ENCODE measurements around the gene BAK1. TPM values are rescaled to one million over a fixed set of nuclear protein-coding genes. Genes with fewer than 3 reads are reported as not detected.

BAK1 gene
- total and polyA plus RNA-seq, 5 donors from 2014 or later = 38.1 to 66.3 (median 47.0) TPM

GRCh38 chr6:33583591-33584155 is 3.6 kb upstream of the BAK1 start:
- peaks cover 24% of the 10 kb centered on the region for H3K4me1 ChIP-seq (ENCODE audit: control insufficient read depth, insufficient read depth, low read length, poor library complexity, severe bottlenecking)
- H3K27ac ChIP-seq (ENCODE audit: insufficient read depth, low read length, poor library complexity, severe bottlenecking) = no peak overlapping the region
- no peaks in the 10 kb centered on the region for H3K36me3 Mint-ChIP-seq
- peak overlapping the region in 1 of 3 donors; percentile 66 for H3K27ac Mint-ChIP-seq
- H3K27me3 Mint-ChIP-seq = no peaks in the 10 kb centered on the region
- H3K9me3 ChIP-seq (ENCODE audit: control insufficient read depth in 2 of 2, low read length in 2 of 2) = no peaks in the 10 kb centered on the region
- no peaks in the 10 kb centered on the region for H3K27me3 ChIP-seq (ENCODE audit: control insufficient read depth, insufficient read depth, low read length)
- DNase-seq (no peak), ATAC-seq (ENCODE audit: low read depth in 2 of 2) (no peak)
- no peaks in the 10 kb centered on the region for H3K9me3 Mint-ChIP-seq
- H3K4me3 Mint-ChIP-seq = peak overlapping the region in 3 of 4 donors; percentile 15 to 61 (median 41)
- no peaks in the 10 kb centered on the region for H3K36me3 ChIP-seq (ENCODE audit: control insufficient read depth, insufficient read depth, low read length)
- no peak overlapping the region for H3K4me3 ChIP-seq (ENCODE audit: low read depth, low read length)
- H3K4me1 Mint-ChIP-seq = peaks cover 6 to 26% (median 13%) of the 10 kb centered on the region in 4 donors

GRCh38 chr6:33581186-33581585 is 1.1 kb upstream of the BAK1 start:
- DNase-seq (no peak), ATAC-seq (ENCODE audit: low read depth in 2 of 2) (no peak)
- H3K27ac ChIP-seq (ENCODE audit: insufficient read depth, low read length, poor library complexity, severe bottlenecking) = no peak overlapping the region
- H3K9me3 Mint-ChIP-seq = no peaks in the 10 kb centered on the region
- H3K27me3 ChIP-seq (ENCODE audit: control insufficient read depth, insufficient read depth, low read length) = no peaks in the 10 kb centered on the region
- no peak overlapping the region for H3K4me3 ChIP-seq (ENCODE audit: low read depth, low read length)
- peaks cover 9% of the 10 kb centered on the region for H3K36me3 ChIP-seq (ENCODE audit: control insufficient read depth, insufficient read depth, low read length)
- peaks cover 10% of the 10 kb centered on the region for H3K36me3 Mint-ChIP-seq
- peaks cover 6 to 47% (median 21%) of the 10 kb centered on the region in 4 donors for H3K4me1 Mint-ChIP-seq
- H3K9me3 ChIP-seq (ENCODE audit: control insufficient read depth in 2 of 2, low read length in 2 of 2) = no peaks in the 10 kb centered on the region
- no peak overlapping the region for H3K27ac Mint-ChIP-seq
- H3K4me1 ChIP-seq (ENCODE audit: control insufficient read depth, insufficient read depth, low read length, poor library complexity, severe bottlenecking) = peaks cover 46% of the 10 kb centered on the region
- H3K4me3 Mint-ChIP-seq = no peak overlapping the region
- H3K27me3 Mint-ChIP-seq = no peaks in the 10 kb centered on the region

- peaks cover 32% of the 10 kb centered on the region for H3K36me3 ChIP-seq (ENCODE audit: control insufficient read depth, insufficient read depth, low read length)
- DNase-seq = peak; percentile 49 to 82 (median 52)
- peaks cover 22% of the 10 kb centered on the region for H3K36me3 Mint-ChIP-seq
Observed at GRCh38 chr6:33578588-33579011, 1.5 kb downstream of the BAK1 start.

GRCh38 chr6:33578164-33578563 is 1.9 kb downstream of the BAK1 start:
- H3K4me1 Mint-ChIP-seq = peaks cover 0 to 43% (median 22%) of the 10 kb centered on the region in 4 donors
- Histone ChIP-seq H3K36me3 (ENCODE audit: control insufficient read depth, insufficient read depth, low read length) (peaks cover 34% of the 10 kb centered on the region), H3K27ac (ENCODE audit: insufficient read depth, low read length, poor library complexity, severe bottlenecking) (peak overlapping the region; percentile 88), H3K9me3 (ENCODE audit: control insufficient read depth in 2 of 2, low read length in 2 of 2) (no peaks in the 10 kb centered on the region), H3K4me1 (ENCODE audit: control insufficient read depth, insufficient read depth, low read length, poor library complexity, severe bottlenecking) (peaks cover 36% of the 10 kb centered on the region), H3K27me3 (ENCODE audit: control insufficient read depth, insufficient read depth, low read length) (no peaks in the 10 kb centered on the region), H3K4me3 (ENCODE audit: low read depth, low read length) (peak overlapping the region; percentile 96)
- ATAC-seq (ENCODE audit: low read depth in 2 of 2) (no peak), DNase-seq (no peak)
- H3K9me3 Mint-ChIP-seq = no peaks in the 10 kb centered on the region
- peak overlapping the region; percentile 99 to 100 (median 99) for H3K27ac Mint-ChIP-seq
- H3K36me3 Mint-ChIP-seq = peaks cover 22% of the 10 kb centered on the region
- peak overlapping the region; percentile 94 to 97 (median 95) for H3K4me3 Mint-ChIP-seq
- no peaks in the 10 kb centered on the region for H3K27me3 Mint-ChIP-seq

More at GRCh38 chr6:33578588-33579011, 1.5 kb downstream of the BAK1 start:
- Mint-ChIP-seq H3K4me1 (peaks cover 0 to 43% (median 22%) of the 10 kb centered on the region in 4 donors), H3K9me3 (no peaks in the 10 kb centered on the region), H3K4me3 (peak overlapping the region; percentile 94 to 97 (median 95)), H3K27me3 (no peaks in the 10 kb centered on the region), H3K27ac (peak overlapping the region; percentile 99 to 100 (median 99))
- peak; percentile 31 to 33 for ATAC-seq (ENCODE audit: low read depth in 2 of 2)
- Histone ChIP-seq H3K27ac (ENCODE audit: insufficient read depth, low read length, poor library complexity, severe bottlenecking) (peak overlapping the region; percentile 88), H3K27me3 (ENCODE audit: control insufficient read depth, insufficient read depth, low read length) (no peaks in the 10 kb centered on the region), H3K9me3 (ENCODE audit: control insufficient read depth in 2 of 2, low read length in 2 of 2) (no peaks in the 10 kb centered on the region), H3K4me3 (ENCODE audit: low read depth, low read length) (peak overlapping the region; percentile 96), H3K4me1 (ENCODE audit: control insufficient read depth, insufficient read depth, low read length, poor library complexity, severe bottlenecking) (peaks cover 36% of the 10 kb centered on the region)

- Mint-ChIP-seq H3K4me3 (peak overlapping the region; percentile 94 to 97 (median 95)), H3K36me3 (peaks cover 22% of the 10 kb centered on the region), H3K9me3 (no peaks in the 10 kb centered on the region), H3K27me3 (no peaks in the 10 kb centered on the region), H3K4me1 (peaks cover 0 to 43% (median 22%) of the 10 kb centered on the region in 4 donors), H3K27ac (peak overlapping the region; percentile 99 to 100 (median 99))
- Histone ChIP-seq H3K27me3 (ENCODE audit: control insufficient read depth, insufficient read depth, low read length) (no peaks in the 10 kb centered on the region), H3K4me1 (ENCODE audit: control insufficient read depth, insufficient read depth, low read length, poor library complexity, severe bottlenecking) (peaks cover 36% of the 10 kb centered on the region), H3K27ac (ENCODE audit: insufficient read depth, low read length, poor library complexity, severe bottlenecking) (peak overlapping the region; percentile 88), H3K9me3 (ENCODE audit: control insufficient read depth in 2 of 2, low read length in 2 of 2) (no peaks in the 10 kb centered on the region), H3K36me3 (ENCODE audit: control insufficient read depth, insufficient read depth, low read length) (peaks cover 34% of the 10 kb centered on the region), H3K4me3 (ENCODE audit: low read depth, low read length) (peak overlapping the region; percentile 96)
- DNase-seq = no peak
- no peak for ATAC-seq (ENCODE audit: low read depth in 2 of 2)
Observed at GRCh38 chr6:33577718-33578117, 2.4 kb downstream of the BAK1 start.

- DNase-seq = peak in 1 of 3 donors; percentile 30
- H3K36me3 Mint-ChIP-seq = peaks cover 22% of the 10 kb centered on the region
- H3K27me3 ChIP-seq (ENCODE audit: control insufficient read depth, insufficient read depth, low read length) = no peaks in the 10 kb centered on the region
- H3K4me3 Mint-ChIP-seq = peak overlapping the region; percentile 67 to 97 (median 94)
- ATAC-seq (ENCODE audit: low read depth in 2 of 2) = no peak
- H3K27ac Mint-ChIP-seq = peak overlapping the region; percentile 47 to 100 (median 83)
- H3K27ac ChIP-seq (ENCODE audit: insufficient read depth, low read length, poor library complexity, severe bottlenecking) = peak overlapping the region; percentile 88
- H3K4me3 ChIP-seq (ENCODE audit: low read depth, low read length) = peak overlapping the region; percentile 96
- H3K4me1 ChIP-seq (ENCODE audit: control insufficient read depth, insufficient read depth, low read length, poor library complexity, severe bottlenecking) = peaks cover 40% of the 10 kb centered on the region
- H3K9me3 Mint-ChIP-seq = no peaks in the 10 kb centered on the region
- no peaks in the 10 kb centered on the region for H3K9me3 ChIP-seq (ENCODE audit: control insufficient read depth in 2 of 2, low read length in 2 of 2)
- no peaks in the 10 kb centered on the region for H3K27me3 Mint-ChIP-seq
- H3K4me1 Mint-ChIP-seq = peaks cover 0 to 48% (median 22%) of the 10 kb centered on the region in 4 donors
- peaks cover 35% of the 10 kb centered on the region for H3K36me3 ChIP-seq (ENCODE audit: control insufficient read depth, insufficient read depth, low read length)
Observed at GRCh38 chr6:33577106-33577535, 3.0 kb downstream of the BAK1 start.

- Histone ChIP-seq H3K4me1 (ENCODE audit: control insufficient read depth, insufficient read depth, low read length, poor library complexity, severe bottlenecking) (peaks cover 44% of the 10 kb centered on the region), H3K36me3 (ENCODE audit: control insufficient read depth, insufficient read depth, low read length) (peaks cover 36% of the 10 kb centered on the region), H3K4me3 (ENCODE audit: low read depth, low read length) (no peak overlapping the region), H3K27me3 (ENCODE audit: control insufficient read depth, insufficient read depth, low read length) (no peaks in the 10 kb centered on the region), H3K27ac (ENCODE audit: insufficient read depth, low read length, poor library complexity, severe bottlenecking) (peak overlapping the region; percentile 88), H3K9me3 (ENCODE audit: control insufficient read depth in 2 of 2, low read length in 2 of 2) (no peaks in the 10 kb centered on the region)
- Mint-ChIP-seq H3K27me3 (no peaks in the 10 kb centered on the region), H3K27ac (peak overlapping the region in 2 of 3 donors; percentile 66 to 100), H3K4me1 (peaks cover 0 to 53% (median 23%) of the 10 kb centered on the region in 4 donors), H3K9me3 (no peaks in the 10 kb centered on the region), H3K4me3 (peak overlapping the region; percentile 63 to 97 (median 80)), H3K36me3 (peaks cover 22% of the 10 kb centered on the region)
- DNase-seq (no peak), ATAC-seq (ENCODE audit: low read depth in 2 of 2) (no peak)
Observed at GRCh38 chr6:33576668-33577067, 3.4 kb downstream of the BAK1 start.
